AG04449 (cell line): ENCODE measurements around the gene ERICH2.
A peak's percentile ranks its signal among the peaks of the same experiment; 100 is the strongest.
"Not testable (repeated sequence)": the region's sequence is repeated elsewhere in the genome, so short reads cannot be mapped to it uniquely, and the experiment has no call there.

Source experiments
- CTCF ChIA-PET: fragments of 350-600 bp; formaldehyde crosslinking; extraction: SDS; loops from one replicate; lab custom pipeline; 2021; ENCODE audit warnings: antibody characterized with exemption; lab: Yijun Ruan, JAX
- POLR2A ChIA-PET: fragments of 400-600, 350-600 bp; formaldehyde crosslinking; extraction: SDS; loops from one replicate; lab custom pipeline; 2020; ENCODE audit warnings: antibody characterized with exemption, inconsistent platforms; lab: Yijun Ruan, JAX
- DNase-seq: peaks from one replicate; pipeline ENCODE4 v3.0.0-alpha.2; 2010; ENCODE audit warnings: low read depth, low spot score
- H3K4me3 ChIP-seq: 2 replicates; pipeline ENCODE4 v1.5.1; 2011; ENCODE audit warnings: low read depth, mild to moderate bottlenecking, control low read depth, low read length
- CTCF ChIP-seq: IDR thresholded peaks from one replicate; pipeline ENCODE4 v1.5.1; 2011; ENCODE audit warnings: mild to moderate bottlenecking, moderate library complexity, low read length, control low read depth, inconsistent platforms; ENCODE audit not compliant: insufficient read depth; ENCODE audit errors: missing control alignments

Gene ERICH2

GRCh38 chr2:170770008-170770605 is at the start of gene ERICH2:
Gene ERICH2 (plus strand): TSS chr2:170770378. CDS start chr2:170770682, 304 bp downstream.
- CTCF ChIA-PET = interaction anchor here (1.0 to 1.1 kb wide), 4 partner anchors 9 to 42 kb away, joined by 3 to 4 read pairs (median 3); no protein-coding TSS in a partner anchor
- POLR2A ChIA-PET = no interaction called here
- H3K4me3 ChIP-seq = peak within 1 kb of the TSS; percentile 66
- peak; percentile 8 for TF ChIP-seq CTCF
- no peak for DNase-seq

GRCh38 chr2:170721678-170722077 is 48.5 kb upstream of the ERICH2 start:
- ChIA-PET CTCF (no interaction called here), POLR2A (no interaction called here)
- no peak for DNase-seq
- no peak overlapping the region for H3K4me3 ChIP-seq
- no peak for TF ChIP-seq CTCF

- TF ChIP-seq CTCF = no peak
- no peak for DNase-seq
- H3K4me3 ChIP-seq = no peak overlapping the region
- ChIA-PET POLR2A (no interaction called here), CTCF (no interaction called here)
These were observed 47.9 kb upstream of the ERICH2 start for GRCh38 chr2:170722301-170722700.

- CTCF ChIA-PET = no interaction called here
These were observed 46.7 kb upstream of the ERICH2 start for GRCh38 chr2:170723446-170723958.

GRCh38 chr2:170733798-170734600 is 36.2 kb upstream of the ERICH2 start:
- TF ChIP-seq CTCF = no peak
- CTCF ChIA-PET = no interaction called here
- DNase-seq = no peak
- POLR2A ChIA-PET = no interaction called here
- no peak overlapping the region for H3K4me3 ChIP-seq

More at GRCh38 chr2:170723446-170723958, 46.7 kb upstream of the ERICH2 start:
- no peak for DNase-seq
- no peak overlapping the region for H3K4me3 ChIP-seq
- no peak for TF ChIP-seq CTCF
- POLR2A ChIA-PET = no interaction called here

- H3K4me3 ChIP-seq, CTCF ChIA-PET, DNase-seq, POLR2A ChIA-PET: not testable (repeated sequence)
These were observed 35.6 kb upstream of the ERICH2 start for GRCh38 chr2:170734601-170735000.
